CD8-positive, alpha-beta memory T cell (primary cell): ENCODE measurements around the gene C1S. TPM values are rescaled to one million over a fixed set of nuclear protein-coding genes. Genes with fewer than 3 reads are reported as not detected.

ENCODE experiments used
- CTCF ChIA-PET: fragments of 350-600 bp; sonication (Branson Sonifier 250); formaldehyde crosslinking; loops from one replicate; lab custom pipeline; 2021; ENCODE audit warnings: antibody characterized with exemption; lab: Charles Lee
- POLR2A ChIA-PET: fragments of 350-600 bp; sonication (Branson Sonifier 250); formaldehyde crosslinking; loops from one replicate; lab custom pipeline; 2021; ENCODE audit warnings: antibody characterized with exemption; lab: Charles Lee
- DNase-seq, 5 donors: peaks; one replicate each; pipeline versions ENCODE4 v3.0.0 to v3.0.0-alpha.2; 2020 to 2022; ENCODE audit warnings: mixed read lengths in 1 of 5
- H3K27ac ChIP-seq: one replicate; pipeline ENCODE4 v1.7.0; 2013; ENCODE audit warnings: low read depth, mild to moderate bottlenecking, low read length, moderate library complexity
- H3K27me3 ChIP-seq: 2 replicates; pipeline ENCODE4 v1.7.0; 2013; ENCODE audit warnings: low read length, mild to moderate bottlenecking; ENCODE audit not compliant: insufficient read depth, poor library complexity, severe bottlenecking
- H3K36me3 ChIP-seq: 2 replicates; pipeline ENCODE4 v1.7.0; 2013; ENCODE audit warnings: mild to moderate bottlenecking, low read length, moderate library complexity; ENCODE audit not compliant: insufficient read depth
- H3K4me1 ChIP-seq: 2 replicates; pipeline ENCODE4 v1.7.0; 2013; ENCODE audit warnings: mild to moderate bottlenecking, low read length, moderate library complexity; ENCODE audit not compliant: insufficient read depth
- H3K4me3 ChIP-seq: 2 replicates; pipeline ENCODE4 v1.7.0; 2013; ENCODE audit warnings: mild to moderate bottlenecking, low read length
- H3K9me3 ChIP-seq: 2 replicates; pipeline ENCODE4 v1.7.0; 2013; ENCODE audit warnings: mild to moderate bottlenecking, low read length
- H3K27ac Mint-ChIP-seq, 8 donors: one replicate each; pipeline ENCODE4 v1.8.0; 2020 to 2021; ENCODE audit warnings: mixed read lengths in 8 of 8, mild to moderate bottlenecking in 6 of 8, inconsistent platforms in 3 of 8, moderate library complexity in 3 of 8
- H3K27me3 Mint-ChIP-seq, 2 donors: one replicate each; pipeline ENCODE4 v1.8.0; 2020 to 2021; ENCODE audit warnings: mixed read lengths in 2 of 2, mild to moderate bottlenecking in 1 of 2, moderate library complexity in 1 of 2
- H3K36me3 Mint-ChIP-seq, 3 donors: one replicate each; pipeline ENCODE4 v1.8.0; 2020 to 2021; ENCODE audit warnings: mixed read lengths in 3 of 3, inconsistent platforms in 1 of 3, mild to moderate bottlenecking in 1 of 3
- H3K4me1 Mint-ChIP-seq, 3 donors: one replicate each; pipeline ENCODE4 v1.8.0; 2020 to 2021; ENCODE audit warnings: mixed read lengths in 3 of 3, inconsistent platforms in 1 of 3, mild to moderate bottlenecking in 1 of 3
- H3K4me3 Mint-ChIP-seq, 7 donors: one replicate each; pipeline ENCODE4 v1.8.0; 2020 to 2021; ENCODE audit warnings: mixed read lengths in 7 of 7, mild to moderate bottlenecking in 6 of 7, moderate library complexity in 4 of 7, inconsistent platforms in 2 of 7
- H3K9me3 Mint-ChIP-seq, 5 donors: one replicate each; pipeline ENCODE4 v1.8.0; 2020 to 2022; ENCODE audit warnings: mixed read lengths in 5 of 5, mild to moderate bottlenecking in 3 of 5, moderate library complexity in 2 of 5, inconsistent platforms in 1 of 5
- polyA plus RNA-seq: library from polyadenylated mRNA; unstranded; fragments of 300-500 nt; fragmentation: Illumina TruSeq; gene quantifications from one replicate; pipeline ENCODE4 v1.2.3, GENCODE V29; 2021
- total RNA-seq, 2 experiments: library from RNA; stranded (reverse); gene quantifications; one replicate each; pipeline ENCODE4 v1.2.3, GENCODE V29; 2021

Gene C1S
- total and polyA plus RNA-seq, 3 experiments from 2014 or later = 0.64 to 0.83 TPM; not detected in 1

- CTCF ChIA-PET = interaction anchor here (1.1 to 1.5 kb wide), 2 partner anchors 10 to 54 kb away, joined by 4 read pairs; no protein-coding TSS in a partner anchor
These were observed 19.3 kb downstream of the C1S start for GRCh38 chr12:7079826-7080125.

GRCh38 chr12:7081037-7081436 lies 20.5 kb downstream of the C1S start:
- Mint-ChIP-seq H3K4me1 (peaks cover 0 to 4% (median 2%) of the 10 kb centered on the region in 3 donors), H3K4me3 (peak overlapping the region in 1 of 7 donors; percentile 42), H3K36me3 (no peaks in the 10 kb centered on the region), H3K27me3 (peaks cover 0 to 4% of the 10 kb centered on the region in 2 donors), H3K27ac (no peak overlapping the region), H3K9me3 (no peaks in the 10 kb centered on the region)
- Histone ChIP-seq H3K4me1 (no peaks in the 10 kb centered on the region), H3K9me3 (no peaks in the 10 kb centered on the region), H3K27me3 (no peaks in the 10 kb centered on the region), H3K4me3 (no peak overlapping the region), H3K27ac (no peak overlapping the region), H3K36me3 (no peaks in the 10 kb centered on the region)
- ChIA-PET POLR2A (no interaction called here), CTCF (interaction anchor here (0.7 kb wide), 1 partner anchor 190 kb away, joined by 3 read pairs; no protein-coding TSS in a partner anchor)
- DNase-seq = no peak

More at GRCh38 chr12:7079826-7080125, 19.3 kb downstream of the C1S start:
- Mint-ChIP-seq H3K27me3 (peaks cover 2 to 4% of the 10 kb centered on the region in 2 donors), H3K27ac (no peak overlapping the region), H3K36me3 (no peaks in the 10 kb centered on the region), H3K4me1 (peaks cover 0 to 10% (median 8%) of the 10 kb centered on the region in 3 donors), H3K4me3 (no peak overlapping the region), H3K9me3 (no peaks in the 10 kb centered on the region)
- DNase-seq = no peak
- no peaks in the 10 kb centered on the region for H3K4me1 ChIP-seq
- H3K4me3 ChIP-seq = no peak overlapping the region
- H3K27ac ChIP-seq = no peak overlapping the region
- H3K27me3 ChIP-seq = no peaks in the 10 kb centered on the region
- POLR2A ChIA-PET = no interaction called here
- no peaks in the 10 kb centered on the region for H3K36me3 ChIP-seq
- H3K9me3 ChIP-seq = no peaks in the 10 kb centered on the region

- Histone ChIP-seq H3K4me1 (no peaks in the 10 kb centered on the region), H3K36me3 (no peaks in the 10 kb centered on the region), H3K27ac (no peak overlapping the region), H3K4me3 (no peak overlapping the region), H3K27me3 (no peaks in the 10 kb centered on the region), H3K9me3 (no peaks in the 10 kb centered on the region)
- peaks cover 0 to 3% (median 0%) of the 10 kb centered on the region in 3 donors for H3K36me3 Mint-ChIP-seq
- H3K27ac Mint-ChIP-seq = peak overlapping the region in 1 of 8 donors; percentile 45
- CTCF ChIA-PET = no interaction called here
- H3K27me3 Mint-ChIP-seq = peaks cover 0 to 4% of the 10 kb centered on the region in 2 donors
- H3K4me3 Mint-ChIP-seq = no peak overlapping the region
- H3K4me1 Mint-ChIP-seq = no peaks in the 10 kb centered on the region
- POLR2A ChIA-PET = no interaction called here
- H3K9me3 Mint-ChIP-seq = no peaks in the 10 kb centered on the region
- DNase-seq = no peak
These were observed 22.6 kb downstream of the C1S start for GRCh38 chr12:7083125-7083524.

- Histone ChIP-seq H3K9me3 (no peaks in the 10 kb centered on the region), H3K36me3 (no peaks in the 10 kb centered on the region), H3K27ac (no peak overlapping the region), H3K4me3 (no peak overlapping the region), H3K27me3 (no peaks in the 10 kb centered on the region), H3K4me1 (peaks cover 12% of the 10 kb centered on the region)
- Mint-ChIP-seq H3K36me3 (peaks cover 0 to 3% (median 0%) of the 10 kb centered on the region in 3 donors), H3K27ac (peak overlapping the region in 2 of 8 donors; percentile 86 to 87), H3K9me3 (no peaks in the 10 kb centered on the region), H3K27me3 (peaks cover 2 to 6% of the 10 kb centered on the region in 2 donors), H3K4me1 (peaks cover 6 to 11% (median 9%) of the 10 kb centered on the region in 3 donors), H3K4me3 (no peak overlapping the region)
- no peak for DNase-seq
- POLR2A ChIA-PET = no interaction called here
- CTCF ChIA-PET = interaction anchor here (1.3 to 5.1 kb wide), 5 partner anchors 9 to 165 kb away, joined by 3 to 27 read pairs (median 4); partner anchors contain the start of gene C1RL
These were observed 28.8 kb downstream of the C1S start for GRCh38 chr12:7089196-7089871.

- Mint-ChIP-seq H3K36me3 (peaks cover 0 to 3% (median 0%) of the 10 kb centered on the region in 3 donors), H3K4me3 (peak overlapping the region in 1 of 7 donors; percentile 13), H3K27ac (peak overlapping the region in 1 of 8 donors; percentile 74), H3K4me1 (peaks cover 6 to 11% (median 9%) of the 10 kb centered on the region in 3 donors), H3K27me3 (peaks cover 2 to 6% of the 10 kb centered on the region in 2 donors), H3K9me3 (no peaks in the 10 kb centered on the region)
- CTCF ChIA-PET = interaction anchor here (0.6 to 5.1 kb wide), 7 partner anchors 8 to 166 kb away, joined by 3 to 27 read pairs (median 4); partner anchors contain the start of gene C1RL
- Histone ChIP-seq H3K4me1 (peaks cover 12% of the 10 kb centered on the region), H3K27ac (no peak overlapping the region), H3K9me3 (no peaks in the 10 kb centered on the region), H3K27me3 (no peaks in the 10 kb centered on the region), H3K4me3 (no peak overlapping the region), H3K36me3 (no peaks in the 10 kb centered on the region)
- POLR2A ChIA-PET = no interaction called here
- DNase-seq = no peak
These were observed 29.9 kb downstream of the C1S start for GRCh38 chr12:7090222-7090998.

- Histone ChIP-seq H3K4me3 (no peak overlapping the region), H3K4me1 (peaks cover 12% of the 10 kb centered on the region), H3K9me3 (no peaks in the 10 kb centered on the region), H3K27me3 (no peaks in the 10 kb centered on the region), H3K27ac (no peak overlapping the region), H3K36me3 (no peaks in the 10 kb centered on the region)
- peak overlapping the region in 2 of 8 donors; percentile 27 to 35 for H3K27ac Mint-ChIP-seq
- no peak for DNase-seq
- H3K36me3 Mint-ChIP-seq = peaks cover 0 to 3% (median 0%) of the 10 kb centered on the region in 3 donors
- peak overlapping the region in 3 of 7 donors; percentile 11 to 85 (median 25) for H3K4me3 Mint-ChIP-seq
- no peaks in the 10 kb centered on the region for H3K9me3 Mint-ChIP-seq
- CTCF ChIA-PET = interaction anchor here (0.8 to 5.1 kb wide), 5 partner anchors 17 to 219 kb away, joined by 3 to 27 read pairs (median 3); partner anchors contain the start of gene C1RL
- H3K4me1 Mint-ChIP-seq = peaks cover 6 to 11% (median 9%) of the 10 kb centered on the region in 3 donors
- H3K27me3 Mint-ChIP-seq = peaks cover 2 to 6% of the 10 kb centered on the region in 2 donors
- POLR2A ChIA-PET = no interaction called here
These were observed 30.7 kb downstream of the C1S start for GRCh38 chr12:7091171-7091570.

GRCh38 chr12:7091660-7092228 lies 31.2 kb downstream of the C1S start:
- H3K4me1 Mint-ChIP-seq = peaks cover 6 to 11% (median 9%) of the 10 kb centered on the region in 3 donors

More at GRCh38 chr12:7091660-7092228, 31.2 kb downstream of the C1S start:
- H3K4me3 ChIP-seq = peak overlapping the region; percentile 61
- peaks cover 12% of the 10 kb centered on the region for H3K4me1 ChIP-seq
- ChIA-PET POLR2A (interaction anchor here (0.6 kb wide), 1 partner anchor 16 kb away, joined by 3 read pairs; no protein-coding TSS in a partner anchor), CTCF (interaction anchor here (0.9 to 5.1 kb wide), 6 partner anchors 11 to 219 kb away, joined by 3 to 27 read pairs (median 8); partner anchors contain the start of gene C1RL)
- H3K36me3 ChIP-seq = no peaks in the 10 kb centered on the region
- Mint-ChIP-seq H3K27ac (peak overlapping the region in 6 of 8 donors; percentile 50 to 81 (median 63)), H3K36me3 (peaks cover 0 to 3% (median 0%) of the 10 kb centered on the region in 3 donors), H3K9me3 (no peaks in the 10 kb centered on the region), H3K27me3 (peaks cover 2 to 6% of the 10 kb centered on the region in 2 donors), H3K4me3 (peak overlapping the region; percentile 70 to 94 (median 86))
- no peaks in the 10 kb centered on the region for H3K27me3 ChIP-seq
- no peak for DNase-seq
- no peaks in the 10 kb centered on the region for H3K9me3 ChIP-seq
- H3K27ac ChIP-seq = no peak overlapping the region
